Measurements from ENCODE around the gene HSH2D.

The HSH2D gene

DNA sequence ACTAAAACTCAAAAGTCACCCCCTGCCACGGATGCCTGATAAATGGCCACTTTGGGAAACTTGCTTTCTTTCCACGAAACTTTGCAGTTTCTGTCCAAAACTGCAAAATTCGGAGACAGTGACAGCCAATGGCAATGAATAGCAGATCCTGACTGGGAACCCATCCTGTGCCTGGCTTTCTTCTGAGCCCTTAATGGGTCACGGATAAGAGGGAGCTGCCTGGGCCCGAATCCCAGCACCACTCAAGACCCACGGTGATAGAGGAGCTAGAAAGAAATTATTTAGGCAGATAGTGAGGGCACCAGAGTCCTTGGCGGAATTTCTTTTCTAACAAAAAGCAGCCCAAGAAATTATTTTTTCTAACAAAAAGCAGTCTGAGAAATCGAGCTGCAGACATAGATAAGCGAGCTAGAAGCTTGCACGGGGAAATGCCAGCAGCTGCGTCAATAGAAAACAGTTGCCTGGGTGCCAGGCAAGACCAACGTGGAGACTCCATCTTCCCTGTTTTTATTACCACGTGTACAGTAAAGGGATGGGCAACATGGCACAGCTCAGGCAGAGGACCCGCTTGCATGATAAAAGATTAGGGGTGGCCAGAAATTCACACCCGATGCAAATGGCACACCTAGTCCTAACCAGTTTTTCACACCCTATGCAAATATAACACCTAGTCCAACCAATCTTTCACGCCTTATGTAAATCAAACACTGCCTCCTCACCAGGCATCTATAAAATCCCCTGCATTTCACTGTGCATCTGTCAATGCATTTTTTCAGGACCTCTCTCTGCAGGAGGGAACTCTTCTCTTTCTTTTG lies 7.1 kb upstream of the HSH2D start:
- no peak for TF ChIP-seq POLR2AphosphoS5 (IDR thresholded peaks at IDR 0.05; ENCODE audit: low read depth, low read length)
- no peak for TF ChIP-seq TAF1 (IDR thresholded peaks at IDR 0.05; ENCODE audit: borderline replicate concordance, insufficient read depth, low read length)
- no peak for TF ChIP-seq REST (IDR thresholded peaks at IDR 0.05; ENCODE audit: insufficient read depth in 1 of 2, low read depth in 2 of 2, low read length in 2 of 2)
- no peak for TF ChIP-seq FOXP2 (optimal IDR thresholded peaks at IDR 0.05; ENCODE audit: borderline replicate concordance, extremely low read depth, extremely low read length, insufficient read depth)
- TF ChIP-seq SIN3A (IDR thresholded peaks at IDR 0.05; ENCODE audit: borderline replicate concordance, insufficient read depth, low read length): no peak

DNA sequence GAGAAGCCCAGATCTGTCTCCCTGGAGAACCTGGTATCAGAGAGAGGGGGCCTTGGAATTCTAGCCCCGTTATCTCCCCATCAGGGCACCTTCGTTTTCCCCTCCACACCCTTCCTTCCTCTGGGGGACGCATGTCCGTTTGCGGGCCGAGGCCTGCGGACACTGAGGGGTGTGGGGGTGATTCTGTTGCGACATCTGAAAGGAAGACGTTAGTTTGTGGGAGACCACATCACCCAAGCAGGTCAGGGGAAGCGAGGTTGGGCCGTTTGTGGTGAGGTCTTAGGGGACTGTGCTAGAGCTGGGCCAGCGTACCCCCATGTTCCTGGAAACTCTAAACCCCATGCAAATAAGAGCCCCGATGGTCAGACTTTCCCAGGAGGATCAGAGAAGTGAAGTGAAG lies 3.7 kb upstream of the HSH2D start:
- TF ChIP-seq POLR2AphosphoS5 (IDR thresholded peaks at IDR 0.05; ENCODE audit: low read depth, low read length): no peak
- no peak for TF ChIP-seq TAF1 (IDR thresholded peaks at IDR 0.05; ENCODE audit: borderline replicate concordance, insufficient read depth, low read length)
- TF ChIP-seq FOXP2 (optimal IDR thresholded peaks at IDR 0.05; ENCODE audit: borderline replicate concordance, extremely low read depth, extremely low read length, insufficient read depth): no peak
- TF ChIP-seq REST (IDR thresholded peaks at IDR 0.05; ENCODE audit: insufficient read depth in 1 of 2, low read depth in 2 of 2, low read length in 2 of 2): no peak
- TF ChIP-seq SIN3A (IDR thresholded peaks at IDR 0.05; ENCODE audit: borderline replicate concordance, insufficient read depth, low read length): no peak

DNA sequence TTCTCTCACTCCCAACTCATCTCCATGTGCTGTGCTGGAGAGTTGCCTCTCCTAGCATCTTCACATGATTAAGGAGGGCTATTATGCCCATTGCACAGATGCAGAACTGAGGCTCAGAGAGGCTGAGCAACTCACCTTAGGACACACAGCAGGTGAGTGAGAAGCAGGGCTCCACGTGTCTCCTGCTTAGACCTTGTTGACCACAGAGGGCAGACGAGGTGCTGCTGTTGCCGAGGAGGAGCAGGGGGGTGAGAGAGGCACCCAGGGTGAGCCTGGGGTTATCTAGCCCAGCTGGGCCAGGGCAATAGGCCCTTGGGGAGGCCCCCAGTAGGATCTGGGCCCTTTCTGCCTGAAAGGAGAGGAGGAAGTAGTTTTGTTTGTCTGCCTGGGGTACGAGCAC lies 2.4 kb upstream of the HSH2D start:
- TF ChIP-seq POLR2AphosphoS5 (IDR thresholded peaks at IDR 0.05; ENCODE audit: low read depth, low read length) (no peak), REST (IDR thresholded peaks at IDR 0.05; ENCODE audit: insufficient read depth in 1 of 2, low read depth in 2 of 2, low read length in 2 of 2) (no peak), FOXP2 (optimal IDR thresholded peaks at IDR 0.05; ENCODE audit: borderline replicate concordance, extremely low read depth, extremely low read length, insufficient read depth) (no peak), TAF1 (IDR thresholded peaks at IDR 0.05; ENCODE audit: borderline replicate concordance, insufficient read depth, low read length) (no peak), SIN3A (IDR thresholded peaks at IDR 0.05; ENCODE audit: borderline replicate concordance, insufficient read depth, low read length) (no peak)

- no peak for TF ChIP-seq SIN3A (IDR thresholded peaks at IDR 0.05; ENCODE audit: borderline replicate concordance, insufficient read depth, low read length)
- TF ChIP-seq TAF1 (IDR thresholded peaks at IDR 0.05; ENCODE audit: borderline replicate concordance, insufficient read depth, low read length): no peak
- TF ChIP-seq FOXP2 (optimal IDR thresholded peaks at IDR 0.05; ENCODE audit: borderline replicate concordance, extremely low read depth, extremely low read length, insufficient read depth): no peak
- TF ChIP-seq POLR2AphosphoS5 (IDR thresholded peaks at IDR 0.05; ENCODE audit: low read depth, low read length): no peak
- no peak for TF ChIP-seq REST (IDR thresholded peaks at IDR 0.05; ENCODE audit: insufficient read depth in 1 of 2, low read depth in 2 of 2, low read length in 2 of 2)
These were observed 1.4 kb upstream of the HSH2D start for GRCh38 chr19:16142032-16142580.
